COLO829 (cell line): ENCODE data around the gene SCGB1D2.
"Not testable (repeated sequence)": the region's sequence is repeated elsewhere in the genome, so short reads cannot be mapped to it uniquely, and the experiment has no call there.

Experiments
- DNase-seq: peaks from one replicate; pipeline ENCODE4 v3.0.0; 2012; ENCODE audit warnings: low spot score

SCGB1D2 gene, protein sequence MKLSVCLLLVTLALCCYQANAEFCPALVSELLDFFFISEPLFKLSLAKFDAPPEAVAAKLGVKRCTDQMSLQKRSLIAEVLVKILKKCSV

DNA sequence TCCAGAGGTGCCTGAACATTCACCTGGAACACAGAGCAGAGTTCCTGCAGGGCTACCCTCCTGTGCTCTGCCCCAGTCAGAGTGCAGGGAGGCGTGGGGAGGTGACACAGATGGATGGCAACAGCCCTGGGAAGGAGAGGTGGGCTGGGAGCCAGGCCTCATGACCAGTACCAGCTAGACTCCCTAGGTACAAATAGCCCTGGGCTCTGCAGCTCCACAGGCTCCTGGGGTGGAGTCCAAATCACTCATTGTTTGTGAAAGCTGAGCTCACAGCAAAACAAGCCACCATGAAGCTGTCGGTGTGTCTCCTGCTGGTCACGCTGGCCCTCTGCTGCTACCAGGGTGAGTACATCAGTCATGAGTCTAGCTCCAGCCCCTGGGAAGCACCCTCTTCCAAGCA is at the start of gene SCGB1D2:
TSS of gene SCGB1D2 (plus strand) at position 219 of the 400 bp plus-strand sequence. CDS start at position 288, 69 bp downstream.
- no peak for DNase-seq

DNA sequence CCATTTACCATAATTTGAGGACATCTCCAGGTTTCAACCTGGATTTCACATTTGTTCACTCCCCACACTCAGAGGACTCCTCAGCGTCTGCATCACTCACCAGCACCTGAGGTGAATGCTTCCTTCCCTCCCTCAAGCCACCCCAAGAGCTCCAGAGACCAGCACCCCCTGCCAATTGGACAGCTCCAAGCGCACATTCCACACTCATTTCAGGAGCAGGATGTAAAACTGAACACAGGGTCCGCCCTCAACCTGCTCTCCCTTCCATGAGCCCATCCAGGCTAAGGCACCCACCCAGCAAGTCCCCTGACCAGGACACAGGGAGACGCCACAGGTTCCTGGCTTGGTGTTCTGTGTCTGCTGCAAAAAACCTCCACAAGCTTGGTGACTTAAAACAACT is 48.1 kb upstream of the SCGB1D2 start:
- no peak for DNase-seq

DNA sequence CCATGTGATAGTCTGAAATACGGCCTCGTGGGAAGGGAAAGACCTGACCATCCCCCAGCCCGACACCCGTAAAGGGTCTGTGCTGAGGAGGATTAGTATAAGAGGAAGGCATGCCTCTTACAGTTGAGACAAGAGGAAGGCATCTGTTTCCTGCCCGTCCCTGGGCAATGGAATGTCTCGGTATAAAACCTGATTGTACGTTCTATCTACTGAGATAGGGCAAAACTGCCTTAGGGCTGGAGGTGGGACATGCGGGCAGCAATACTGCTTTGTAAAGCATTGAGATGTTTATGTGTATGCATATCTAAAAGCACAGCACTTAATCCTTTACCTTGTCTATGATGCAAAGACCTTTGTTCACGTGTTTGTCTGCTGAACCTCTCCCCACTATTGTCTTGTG is 47.0 kb upstream of the SCGB1D2 start:
- not testable (repeated sequence) for DNase-seq

DNA sequence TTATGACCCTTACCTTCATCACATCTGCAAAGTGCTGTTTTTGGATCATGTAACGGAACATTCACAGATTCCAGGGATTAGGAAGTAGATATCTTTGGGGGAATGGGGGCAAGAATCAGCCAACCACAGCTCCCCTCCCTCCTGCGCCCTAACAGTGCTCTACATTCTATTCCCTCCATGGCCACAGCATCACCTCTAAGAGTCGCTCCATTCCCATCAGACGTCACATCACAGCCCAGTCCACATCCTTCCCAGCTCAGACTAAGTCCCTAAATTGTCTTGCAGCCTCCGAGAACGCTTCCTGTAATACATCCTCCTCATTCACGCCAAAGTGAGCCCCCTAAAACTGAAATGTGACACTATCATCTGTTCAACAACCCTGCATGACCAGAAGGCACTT is 46.1 kb upstream of the SCGB1D2 start:
- DNase-seq = no peak

DNA sequence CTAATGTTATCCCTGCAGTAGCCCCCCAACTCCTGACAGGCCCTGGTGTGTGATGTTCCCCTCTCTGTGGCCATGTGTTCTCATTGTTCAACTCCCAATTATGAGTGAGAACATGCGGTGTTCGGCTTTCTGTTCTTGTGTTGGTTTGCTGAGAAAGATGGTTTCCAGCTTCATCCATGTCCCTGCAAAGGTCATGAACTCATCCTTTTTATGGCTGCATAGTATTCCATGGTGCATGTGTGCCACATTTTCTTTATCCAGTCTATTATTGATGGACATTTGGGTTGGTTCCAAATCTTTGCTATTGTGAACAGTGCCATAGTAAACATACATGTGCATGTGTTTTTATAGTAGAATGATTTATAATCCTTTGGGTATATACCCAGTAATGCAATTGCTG is 44.6 kb upstream of the SCGB1D2 start:
- DNase-seq = not testable (repeated sequence)

DNA sequence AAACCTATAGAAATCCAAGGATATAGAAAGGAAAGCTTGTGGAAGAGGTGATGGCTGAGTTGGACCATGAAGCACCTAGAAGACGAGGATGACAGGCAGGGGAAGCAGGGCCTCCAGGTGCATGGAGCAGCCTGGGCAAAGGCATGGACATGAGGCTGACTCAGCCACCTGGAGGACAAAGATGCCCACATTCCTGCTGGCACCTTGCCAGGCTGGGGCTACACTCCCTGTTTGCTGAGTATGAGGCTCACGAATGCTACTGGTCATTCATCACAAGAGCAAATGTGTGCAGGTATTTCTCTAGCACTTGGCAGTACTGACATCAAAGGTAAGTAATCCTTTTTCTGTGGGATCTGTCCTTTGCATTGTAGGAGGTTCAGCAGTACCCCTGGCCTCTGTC is 40.7 kb upstream of the SCGB1D2 start:
- DNase-seq = no peak

DNA sequence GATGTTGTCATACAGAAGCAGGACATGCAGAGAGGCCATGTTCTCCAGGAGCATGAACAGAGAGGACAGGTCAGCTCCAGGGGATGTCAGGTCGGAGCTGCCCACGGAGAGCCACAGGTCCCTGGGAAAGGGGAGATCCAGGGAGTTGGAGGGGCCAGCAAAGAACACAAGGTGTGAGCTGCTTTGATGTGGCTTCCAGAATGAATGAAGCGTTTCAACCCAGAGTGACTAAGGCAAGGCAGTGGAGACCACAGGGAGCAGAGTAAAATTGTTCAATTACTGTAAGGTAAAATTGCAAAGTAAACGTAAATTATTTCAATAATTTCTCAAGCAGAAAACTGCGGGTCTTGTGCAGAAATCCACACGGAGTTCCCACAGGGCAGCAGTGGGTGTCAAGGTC is 39.1 kb upstream of the SCGB1D2 start:
- DNase-seq = no peak

DNA sequence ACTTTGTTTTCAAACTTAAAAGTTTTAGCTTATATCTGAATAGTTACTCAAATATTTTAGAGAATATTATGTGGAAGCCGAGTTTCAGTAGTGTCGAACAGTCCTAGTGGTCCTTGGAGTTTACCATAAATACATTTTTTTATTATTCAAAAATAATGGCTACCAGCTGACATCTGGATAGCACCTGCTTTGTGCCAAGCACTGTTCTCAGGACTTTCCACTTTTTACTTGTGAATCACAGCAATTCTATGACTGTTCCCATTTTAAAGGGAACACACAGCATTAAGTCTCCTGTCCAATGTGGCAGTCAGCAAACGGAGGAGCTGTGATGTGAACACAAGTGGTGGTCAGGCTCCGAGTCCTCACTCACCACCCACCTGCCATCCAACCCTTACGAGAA is 37.6 kb upstream of the SCGB1D2 start:
- DNase-seq = no peak

DNA sequence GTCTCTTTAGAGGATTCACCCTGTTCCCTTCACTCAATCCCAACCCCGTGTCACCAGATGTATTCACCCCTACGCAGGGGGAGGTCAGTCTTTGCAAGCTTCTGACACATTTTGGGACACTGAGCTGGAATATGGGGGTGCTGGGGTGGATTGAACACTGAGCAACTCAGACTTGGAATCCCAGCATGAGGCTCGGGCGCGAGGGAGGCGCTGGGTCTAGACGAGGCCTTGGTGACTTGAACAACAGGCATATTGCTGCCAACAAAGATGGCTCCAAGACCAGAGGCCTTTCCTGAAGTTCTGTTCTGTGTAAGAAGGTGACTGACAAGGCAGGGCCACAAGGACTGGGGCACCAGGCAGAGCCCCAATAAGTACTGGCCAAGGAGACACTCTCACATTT is 36.6 kb upstream of the SCGB1D2 start:
- DNase-seq = no peak

DNA sequence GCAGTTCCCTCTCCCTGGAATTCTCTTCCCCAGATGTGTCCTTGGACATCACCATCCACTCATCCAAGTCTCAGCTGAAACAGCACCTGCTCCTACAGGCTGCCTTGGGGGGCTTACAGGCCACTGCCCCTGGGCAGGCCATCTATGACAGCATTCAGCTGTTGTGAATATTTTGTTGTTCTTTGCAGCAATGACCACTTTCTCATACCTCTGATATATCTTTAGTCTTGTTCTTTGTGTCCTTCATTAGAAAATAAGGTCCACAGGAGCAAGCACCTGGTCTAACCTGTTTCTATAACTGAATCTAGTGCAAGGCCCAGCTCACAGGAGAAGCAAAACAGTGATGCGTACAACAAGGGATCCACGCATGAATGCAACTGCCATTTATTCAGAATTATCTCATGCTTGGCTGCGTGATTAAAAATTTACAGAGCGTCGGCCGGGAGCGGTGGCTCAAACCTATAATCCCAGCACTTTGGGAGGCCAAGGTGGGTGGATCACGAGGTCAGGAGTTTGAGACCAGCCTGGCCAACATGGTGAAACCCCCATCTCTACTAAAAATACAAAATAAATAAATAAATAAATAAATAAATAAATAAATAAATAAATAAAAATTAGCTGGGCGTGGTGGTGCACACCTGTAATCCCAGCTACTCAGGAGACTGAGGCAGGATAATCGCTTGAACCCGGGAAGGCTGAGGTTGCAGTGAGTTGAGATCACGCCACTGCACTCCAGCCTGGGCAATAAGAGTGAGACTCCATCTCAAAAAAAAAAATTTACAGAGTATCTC is 35.6 kb upstream of the SCGB1D2 start:
- DNase-seq = not testable (repeated sequence)

DNA sequence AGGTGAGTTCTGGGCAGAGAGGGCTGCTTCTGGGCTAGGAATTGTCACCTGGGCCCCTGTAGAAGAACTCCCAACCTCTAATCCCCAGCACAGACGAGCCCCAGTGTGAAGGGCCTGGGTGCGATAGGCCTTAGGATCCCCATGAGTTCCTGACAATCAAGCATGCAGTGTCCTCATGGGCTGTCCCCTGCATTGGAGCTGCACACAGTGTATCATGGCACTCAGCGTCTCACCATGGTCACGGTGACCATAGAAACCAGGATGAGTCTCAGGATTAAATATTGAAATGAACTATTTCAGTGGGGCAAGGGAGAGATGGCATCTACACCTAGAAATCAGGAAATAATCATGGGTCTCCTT is 33.3 kb upstream of the SCGB1D2 start:
- no peak for DNase-seq

DNA sequence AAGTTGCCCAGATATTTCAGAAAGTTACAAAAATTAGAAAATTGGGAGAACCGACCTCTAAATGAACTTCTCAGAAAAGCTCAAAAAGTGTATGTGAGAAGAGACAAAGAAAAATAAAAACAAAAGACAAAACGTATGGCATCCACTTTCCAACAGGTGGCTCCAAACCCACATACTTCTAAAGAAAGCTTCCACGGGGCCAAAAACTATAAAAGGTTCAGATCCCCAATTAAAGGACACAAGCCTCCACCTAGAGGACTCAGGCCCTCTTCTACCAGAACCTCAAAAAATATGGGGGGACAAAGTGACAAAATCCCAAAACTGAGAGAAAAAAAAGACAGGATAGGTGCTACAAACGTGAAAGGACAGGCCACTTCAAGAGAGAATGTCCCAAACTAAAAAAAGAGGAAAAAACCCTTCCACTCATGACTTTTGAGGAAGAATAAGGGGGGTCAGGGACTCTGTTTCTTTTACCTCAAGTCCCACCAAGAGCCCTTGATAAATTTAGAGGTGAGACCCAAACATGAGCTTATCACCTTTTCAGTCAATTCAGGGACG is 24.8 kb upstream of the SCGB1D2 start:
- no peak for DNase-seq

DNA sequence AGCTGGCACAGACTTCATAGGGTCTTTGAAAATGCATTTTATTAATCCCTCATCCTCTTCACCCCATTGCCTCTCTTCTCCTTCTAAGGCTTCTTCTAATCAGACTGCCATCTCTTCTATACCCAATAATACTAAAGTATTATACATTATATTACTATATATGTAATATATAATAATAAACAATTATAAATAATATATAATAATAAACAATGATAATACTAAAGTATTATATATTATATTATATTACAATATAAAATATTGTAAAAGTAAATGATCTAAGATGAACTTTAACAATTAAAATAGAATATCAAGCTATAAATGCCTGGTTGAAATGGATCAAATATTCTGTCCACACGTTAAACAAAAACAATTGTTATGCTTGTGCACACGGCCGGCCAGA is 20.5 kb upstream of the SCGB1D2 start:
- DNase-seq = no peak

DNA sequence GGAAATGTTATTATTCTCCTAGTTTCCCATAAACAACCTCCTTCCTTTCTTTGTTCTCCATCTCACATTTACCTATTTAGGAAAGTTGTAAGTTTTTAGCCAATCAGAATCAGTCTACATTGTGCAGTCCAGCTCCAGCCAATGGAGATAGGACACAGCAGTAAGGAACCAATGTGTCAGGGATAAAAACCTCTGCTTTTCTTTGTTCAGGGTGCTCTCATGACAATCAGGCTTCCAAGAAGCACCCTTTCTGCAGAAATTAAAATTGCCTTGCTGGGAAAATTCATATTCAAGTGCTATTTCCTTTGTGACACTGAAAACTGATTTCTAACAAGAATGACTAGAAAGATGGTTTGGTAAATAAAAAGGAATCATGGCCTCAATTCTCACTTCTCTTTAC is 18.9 kb upstream of the SCGB1D2 start:
- DNase-seq = no peak

DNA sequence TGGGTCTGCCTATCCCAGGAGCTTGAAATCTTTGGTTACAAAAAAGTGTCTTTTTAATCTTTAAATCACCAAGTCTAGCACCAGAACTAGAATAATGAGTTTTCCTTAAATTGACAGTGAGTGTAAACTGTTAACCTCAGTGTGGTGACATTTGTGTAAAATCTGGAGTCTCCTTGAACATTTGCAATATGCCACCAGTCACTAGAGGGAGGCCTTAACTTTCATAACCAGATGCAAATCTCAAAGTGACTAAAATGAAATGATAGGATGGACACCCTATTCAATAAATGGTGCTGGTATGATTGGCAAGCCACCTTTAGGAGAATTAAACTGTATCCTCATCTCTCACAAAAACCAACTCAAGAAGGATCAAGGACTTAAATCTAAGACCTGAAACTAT is 8.3 kb upstream of the SCGB1D2 start:
- DNase-seq = no peak

DNA sequence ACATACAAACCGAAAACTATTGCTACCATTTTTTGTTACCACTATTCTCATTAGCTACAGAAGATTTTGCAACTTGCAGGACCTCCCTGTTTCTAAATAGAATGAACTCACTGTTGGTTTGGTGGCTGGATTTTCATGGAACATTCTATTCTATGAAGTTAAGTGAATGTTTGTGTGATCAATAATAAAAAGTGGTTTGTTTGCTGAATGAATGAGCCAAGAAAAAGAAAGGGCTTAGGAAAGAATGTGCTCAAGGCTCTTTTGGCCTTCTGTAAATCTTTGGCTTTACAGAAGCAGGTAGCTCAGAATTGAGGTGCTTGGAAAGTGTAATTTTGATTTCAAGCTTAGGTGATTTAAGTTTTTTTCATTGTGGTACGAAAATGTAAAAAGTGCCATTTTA is 5.9 kb upstream of the SCGB1D2 start:
- no peak for DNase-seq

DNA sequence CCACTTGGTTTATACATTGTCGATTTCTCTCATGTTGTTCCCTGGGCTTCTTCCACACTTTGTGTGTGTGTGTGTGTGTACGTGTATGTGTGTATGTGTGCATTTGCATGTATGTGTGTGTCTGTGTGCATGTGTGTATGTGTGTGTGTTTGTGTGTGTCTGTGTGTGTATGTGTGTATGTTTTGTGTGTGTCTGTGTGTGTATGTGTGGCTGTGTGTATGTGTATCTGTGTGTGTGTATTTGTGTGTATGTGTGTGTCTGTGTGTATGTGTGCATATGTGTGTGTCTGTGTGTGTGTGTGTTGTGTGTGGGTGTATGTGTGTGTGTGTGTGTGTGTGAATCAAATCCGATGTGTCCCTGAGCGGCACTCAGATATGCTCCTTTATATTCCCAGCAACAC is 4.5 kb upstream of the SCGB1D2 start:
- DNase-seq = no peak

DNA sequence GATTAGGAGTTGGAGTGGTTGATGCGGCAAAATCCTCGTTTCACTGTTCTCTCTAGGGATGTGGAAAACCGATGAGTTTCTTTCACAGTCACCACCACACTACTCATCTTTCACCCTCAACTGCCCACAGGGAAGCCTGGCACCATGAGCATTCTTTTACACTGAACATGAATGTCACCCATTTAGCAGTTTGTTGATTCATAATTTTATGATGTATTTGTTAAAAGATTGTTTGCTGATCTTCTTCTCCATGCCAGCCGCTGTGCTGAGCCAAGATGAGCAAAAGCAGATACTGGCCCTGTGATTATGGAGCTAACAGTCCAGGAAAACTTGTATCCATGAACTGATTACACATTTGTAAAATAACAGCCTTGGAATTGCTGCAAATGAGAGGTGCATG is 3.9 kb upstream of the SCGB1D2 start:
- DNase-seq = no peak

DNA sequence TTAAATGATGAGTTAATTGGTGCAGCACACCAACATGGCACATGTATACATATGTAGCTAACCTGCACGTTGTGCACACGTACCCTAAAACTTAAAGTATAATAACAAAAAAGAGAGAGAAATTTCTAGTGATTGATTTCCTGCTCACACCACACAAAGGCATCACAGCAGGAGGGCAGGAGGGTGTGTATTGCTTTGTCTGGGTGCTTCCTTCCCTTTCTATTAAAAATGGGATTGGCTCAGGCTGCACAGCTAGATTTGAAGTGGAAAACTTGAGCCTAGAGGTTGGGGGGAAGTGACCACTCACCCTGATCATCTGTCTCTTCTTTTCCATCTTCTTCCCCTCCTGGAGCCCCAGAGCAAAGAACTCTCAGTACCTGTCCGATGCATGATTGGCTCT is 944 bp upstream of the SCGB1D2 start:
- no peak for DNase-seq

DNA sequence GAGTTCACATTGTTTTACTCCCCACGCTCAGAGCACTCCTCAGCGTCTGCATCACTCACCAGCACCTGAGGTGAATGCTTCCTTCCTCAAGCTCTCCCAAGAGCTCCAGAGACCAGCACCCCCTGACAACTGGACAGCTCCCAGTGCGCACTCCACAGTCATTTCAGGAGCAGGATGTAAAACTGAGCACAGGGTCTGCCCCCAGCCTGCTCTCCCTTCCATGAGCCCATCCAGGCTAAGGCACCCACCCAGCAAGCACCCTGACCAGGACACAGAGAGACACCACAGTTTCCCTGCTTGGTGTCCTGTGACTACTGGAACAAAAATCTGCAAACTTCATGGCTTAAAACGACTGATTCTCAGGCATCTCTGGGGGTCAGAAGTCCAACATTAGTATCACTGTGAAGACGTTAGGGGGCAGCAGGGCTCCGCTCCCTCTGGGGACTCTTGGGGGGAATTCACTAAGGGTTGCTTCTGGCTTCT is 3.3 kb downstream of the SCGB1D2 start:
- DNase-seq = no peak

DNA sequence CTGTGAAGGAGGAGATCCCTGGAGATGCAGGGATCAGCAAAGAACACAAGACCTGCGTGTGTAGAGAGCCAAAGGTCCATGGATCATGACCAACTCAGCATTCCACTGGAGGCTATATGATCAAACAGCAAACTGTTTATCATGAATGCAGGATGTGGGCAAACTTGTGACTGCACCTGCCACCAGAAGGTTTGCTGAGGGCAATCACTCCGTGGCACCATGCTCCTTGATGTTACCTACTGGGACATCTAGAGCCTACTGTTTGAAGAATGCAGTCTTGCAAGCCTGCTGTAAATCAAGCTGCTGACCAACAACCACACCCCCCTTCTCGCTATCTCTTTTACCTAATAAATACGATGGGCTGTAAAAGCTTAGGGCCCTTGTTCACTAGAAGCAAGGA is 9.7 kb downstream of the SCGB1D2 start:
- DNase-seq = no peak

DNA sequence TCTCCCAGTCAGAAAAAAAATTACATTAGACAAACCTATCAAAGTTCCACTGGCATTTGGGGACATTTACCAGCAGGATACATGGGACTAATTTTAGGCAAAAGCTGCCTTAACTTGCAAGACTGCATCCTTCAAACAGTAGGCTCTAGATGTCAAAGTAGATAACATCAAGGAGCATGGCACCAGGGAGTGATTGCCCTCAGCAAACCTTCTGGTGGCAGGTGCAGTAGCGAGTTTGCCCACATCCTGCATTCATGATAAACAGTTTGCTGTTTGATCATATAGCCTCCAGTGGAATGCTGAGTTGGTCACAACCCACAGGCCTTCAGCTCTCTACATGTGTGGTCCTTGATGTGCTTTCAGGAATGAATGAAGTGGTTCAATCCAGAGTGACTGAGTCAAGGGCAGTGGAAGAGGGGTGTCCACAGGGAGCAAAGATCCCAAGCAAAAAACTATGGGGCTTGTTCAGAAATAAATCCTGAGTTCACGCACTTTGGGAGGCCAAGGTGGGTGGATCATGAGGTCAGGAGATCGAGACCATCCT is 12.0 kb downstream of the SCGB1D2 start:
- DNase-seq = no peak

DNA sequence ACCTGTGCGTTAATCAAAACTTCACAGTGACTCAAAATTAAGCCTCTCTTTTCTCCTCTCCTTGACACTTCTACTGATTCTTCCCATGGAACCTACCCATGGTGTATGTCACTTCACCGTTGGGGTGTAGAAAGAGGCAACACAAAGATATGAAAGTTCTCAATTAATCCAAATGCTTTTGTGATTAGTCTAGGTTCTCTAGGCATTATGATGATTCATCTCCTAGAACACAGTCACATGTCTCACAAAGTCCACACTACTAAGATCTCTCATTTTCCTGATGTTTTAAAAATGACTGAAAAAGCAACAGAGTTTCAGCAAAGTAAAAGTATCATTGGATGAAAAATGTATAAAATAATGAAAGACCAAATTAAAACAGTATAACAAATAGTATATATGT is 14.2 kb downstream of the SCGB1D2 start:
- DNase-seq = no peak
